ENCODE results near the gene MRPL43. TPM values are rescaled to one million over a fixed set of nuclear protein-coding genes. Genes with fewer than 3 reads are reported as not detected.

MRPL43 gene
- total RNA-seq, 1 experiment from 2014 or later = 91.3 TPM

DNA sequence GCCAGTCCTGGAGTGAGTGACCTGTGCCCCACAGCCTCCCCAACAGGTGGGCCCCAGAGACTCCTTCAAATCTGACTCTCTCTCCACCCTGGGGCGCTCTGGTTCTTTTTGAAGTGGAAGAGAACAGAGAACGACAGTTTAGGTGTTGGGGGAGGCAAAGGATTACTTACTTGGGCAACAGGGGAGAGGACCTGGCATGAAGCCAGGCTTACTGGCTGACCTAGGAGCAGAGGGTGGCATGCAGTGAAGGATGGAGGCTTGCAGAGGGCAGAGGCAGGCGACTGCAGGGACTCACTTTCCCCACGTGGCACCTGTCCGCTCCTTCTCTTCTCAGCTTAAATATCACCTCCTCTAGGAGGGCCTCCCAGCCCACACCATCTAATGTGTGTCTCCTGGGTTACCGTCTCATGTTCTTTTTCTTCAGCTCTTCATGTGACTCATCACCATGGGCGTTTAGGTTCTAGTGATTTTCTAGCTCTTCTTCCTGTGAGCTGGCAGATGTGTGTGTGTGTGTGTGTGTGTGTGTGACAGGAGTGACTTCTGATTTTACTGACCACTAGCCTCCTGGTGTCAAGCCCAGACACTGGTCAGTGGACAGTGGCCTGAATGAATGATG, 27.8 kb upstream of the MRPL43 start (continued):
- TF ChIP-seq, protein P1, sequence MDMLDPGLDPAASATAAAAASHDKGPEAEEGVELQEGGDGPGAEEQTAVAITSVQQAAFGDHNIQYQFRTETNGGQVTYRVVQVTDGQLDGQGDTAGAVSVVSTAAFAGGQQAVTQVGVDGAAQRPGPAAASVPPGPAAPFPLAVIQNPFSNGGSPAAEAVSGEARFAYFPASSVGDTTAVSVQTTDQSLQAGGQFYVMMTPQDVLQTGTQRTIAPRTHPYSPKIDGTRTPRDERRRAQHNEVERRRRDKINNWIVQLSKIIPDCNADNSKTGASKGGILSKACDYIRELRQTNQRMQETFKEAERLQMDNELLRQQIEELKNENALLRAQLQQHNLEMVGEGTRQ (CRISPR knock-in tag; IDR thresholded peaks at IDR 0.05) = no peak
- TF ChIP-seq NFE2L1 (CRISPR knock-in tag; IDR thresholded peaks at IDR 0.05) (no peak), ZNF317 (CRISPR knock-in tag; IDR thresholded peaks at IDR 0.05; ENCODE audit: borderline replicate concordance, low read depth) (no peak), FOXP4 (CRISPR knock-in tag; IDR thresholded peaks at IDR 0.05) (no peak), GRHL2 (CRISPR knock-in tag; IDR thresholded peaks at IDR 0.05; ENCODE audit: insufficient replicate concordance, severe bottlenecking) (no peak)
- TF ChIP-seq, protein P2, sequence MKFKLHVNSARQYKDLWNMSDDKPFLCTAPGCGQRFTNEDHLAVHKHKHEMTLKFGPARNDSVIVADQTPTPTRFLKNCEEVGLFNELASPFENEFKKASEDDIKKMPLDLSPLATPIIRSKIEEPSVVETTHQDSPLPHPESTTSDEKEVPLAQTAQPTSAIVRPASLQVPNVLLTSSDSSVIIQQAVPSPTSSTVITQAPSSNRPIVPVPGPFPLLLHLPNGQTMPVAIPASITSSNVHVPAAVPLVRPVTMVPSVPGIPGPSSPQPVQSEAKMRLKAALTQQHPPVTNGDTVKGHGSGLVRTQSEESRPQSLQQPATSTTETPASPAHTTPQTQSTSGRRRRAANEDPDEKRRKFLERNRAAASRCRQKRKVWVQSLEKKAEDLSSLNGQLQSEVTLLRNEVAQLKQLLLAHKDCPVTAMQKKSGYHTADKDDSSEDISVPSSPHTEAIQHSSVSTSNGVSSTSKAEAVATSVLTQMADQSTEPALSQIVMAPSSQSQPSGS (CRISPR knock-in tag; IDR thresholded peaks at IDR 0.05; ENCODE audit: borderline replicate concordance, low read depth) = no peak
- TF ChIP-seq, protein P3, sequence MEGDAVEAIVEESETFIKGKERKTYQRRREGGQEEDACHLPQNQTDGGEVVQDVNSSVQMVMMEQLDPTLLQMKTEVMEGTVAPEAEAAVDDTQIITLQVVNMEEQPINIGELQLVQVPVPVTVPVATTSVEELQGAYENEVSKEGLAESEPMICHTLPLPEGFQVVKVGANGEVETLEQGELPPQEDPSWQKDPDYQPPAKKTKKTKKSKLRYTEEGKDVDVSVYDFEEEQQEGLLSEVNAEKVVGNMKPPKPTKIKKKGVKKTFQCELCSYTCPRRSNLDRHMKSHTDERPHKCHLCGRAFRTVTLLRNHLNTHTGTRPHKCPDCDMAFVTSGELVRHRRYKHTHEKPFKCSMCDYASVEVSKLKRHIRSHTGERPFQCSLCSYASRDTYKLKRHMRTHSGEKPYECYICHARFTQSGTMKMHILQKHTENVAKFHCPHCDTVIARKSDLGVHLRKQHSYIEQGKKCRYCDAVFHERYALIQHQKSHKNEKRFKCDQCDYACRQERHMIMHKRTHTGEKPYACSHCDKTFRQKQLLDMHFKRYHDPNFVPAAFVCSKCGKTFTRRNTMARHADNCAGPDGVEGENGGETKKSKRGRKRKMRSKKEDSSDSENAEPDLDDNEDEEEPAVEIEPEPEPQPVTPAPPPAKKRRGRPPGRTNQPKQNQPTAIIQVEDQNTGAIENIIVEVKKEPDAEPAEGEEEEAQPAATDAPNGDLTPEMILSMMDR (IDR thresholded peaks at IDR 0.05) = no peak

GRCh38 chr10:101014230-101014884, 27.1 kb upstream of the MRPL43 start:
- DNase-seq (ENCODE audit: low spot score) (peak; percentile 91), ATAC-seq (peak; percentile 29)
- Mint-ChIP-seq H3K27ac (no peak overlapping the region), H3K27me3 (ENCODE audit: low read depth) (peaks cover 50% of the 10 kb centered on the region), H3K4me1 (peaks cover 29% of the 10 kb centered on the region), H3K4me3 (no peak overlapping the region), H3K9me3 (no peaks in the 10 kb centered on the region), H3K36me3 (no peaks in the 10 kb centered on the region)
- ChIA-PET CTCF (interaction anchor here (0.6 to 6.7 kb wide), 52 partner anchors 9 to 1041 kb away, joined by 3 to 277 read pairs (median 4); partner anchors contain the start of genes KAZALD1, KCNIP2, LZTS2 and MRPL43), POLR2A (interaction anchor here (2.0 kb wide), 1 partner anchor 16 kb away, joined by 14 read pairs; the partner anchor contains the start of gene LZTS2)
- no peak for TF ChIP-seq TEAD1 (CRISPR knock-in tag; IDR thresholded peaks at IDR 0.05)
- TF ChIP-seq RELA (CRISPR knock-in tag; IDR thresholded peaks at IDR 0.05; ENCODE audit: borderline replicate concordance) = no peak
- TF ChIP-seq GTF2I (CRISPR knock-in tag; conservative IDR thresholded peaks at IDR 0.05) = no peak
- TF ChIP-seq ATF3 (CRISPR knock-in tag; conservative IDR thresholded peaks at IDR 0.05) = no peak
- TF ChIP-seq, protein P3 (IDR thresholded peaks at IDR 0.05) = peak; percentile 79
- TF ChIP-seq NFATC4 (CRISPR knock-in tag; IDR thresholded peaks at IDR 0.05) = no peak
